GM12873 (cell line): ENCODE results near the gene FBP1.
A peak's percentile ranks its signal among the peaks of the same experiment; 100 is the strongest.

ENCODE experiments used
- CTCF ChIP-seq: IDR thresholded peaks from 2 replicates; pipeline ENCODE4 v1.5.1; 2012; ENCODE audit warnings: low read depth, mild to moderate bottlenecking, moderate library complexity, low read length, control low read depth; ENCODE audit not compliant: insufficient read depth; ENCODE audit errors: missing control alignments

The FBP1 gene

GRCh38 chr9:94677929-94678328, 38.6 kb upstream of the FBP1 start:
- TF ChIP-seq CTCF, result no peak

GRCh38 chr9:94676446-94677131, 37.3 kb upstream of the FBP1 start:
- no peak for TF ChIP-seq CTCF

GRCh38 chr9:94675008-94675881, 35.9 kb upstream of the FBP1 start:
- no peak for TF ChIP-seq CTCF

- TF ChIP-seq CTCF, result no peak
Measured at GRCh38 chr9:94672811-94673487, 33.6 kb upstream of the FBP1 start.

GRCh38 chr9:94668928-94669729, 29.8 kb upstream of the FBP1 start:
- TF ChIP-seq CTCF, result peak; percentile 92

GRCh38 chr9:94668418-94668927, 29.2 kb upstream of the FBP1 start:
- no peak for TF ChIP-seq CTCF
